ENCODE data around the gene IMPDH1.
A peak's percentile ranks its signal among the peaks of the same experiment; 100 is the strongest.

IMPDH1 gene

DNA sequence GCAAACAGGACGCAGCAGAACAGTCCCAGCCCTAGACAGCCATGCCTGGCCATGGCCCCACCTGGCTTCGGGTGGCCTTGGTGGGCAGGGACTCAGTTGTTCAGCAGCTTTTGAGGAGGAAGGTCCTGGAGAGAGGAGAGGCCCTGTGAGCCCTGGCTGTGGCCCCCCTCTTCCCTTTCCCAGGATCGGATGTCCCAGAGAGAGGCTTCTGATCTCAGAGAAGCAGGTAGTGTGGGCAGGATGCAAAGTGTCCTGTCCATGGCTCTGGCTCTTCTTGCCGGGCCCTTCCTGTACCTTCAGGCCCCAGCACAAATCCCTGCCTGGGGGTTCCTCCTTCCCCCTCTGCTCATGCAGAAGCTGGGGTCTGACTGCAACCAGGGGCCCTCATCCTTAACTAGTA, 49.8 kb downstream of the IMPDH1 start:
- DNase-seq, result no peak

DNA sequence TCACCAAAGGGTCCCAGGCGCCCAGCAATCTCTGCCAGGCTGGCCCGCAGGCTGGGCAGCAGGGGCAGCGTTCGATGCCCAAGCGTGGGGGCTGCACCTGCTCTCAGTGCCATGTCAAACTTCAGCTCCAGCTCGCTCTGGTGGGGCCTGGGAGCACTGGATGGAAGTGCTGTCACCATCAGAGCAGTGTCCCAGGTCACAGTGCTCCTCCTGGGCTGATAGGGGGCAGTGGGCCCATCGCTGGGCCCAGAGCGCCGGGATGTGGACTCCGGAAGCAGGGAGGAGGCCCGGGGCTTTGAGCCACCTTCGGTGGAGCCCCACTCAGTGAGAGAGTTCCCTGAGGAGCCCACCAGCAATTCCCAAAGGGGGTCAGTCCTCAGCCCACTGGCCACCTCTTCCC, 50.4 kb downstream of the IMPDH1 start:
- no peak for DNase-seq

DNA sequence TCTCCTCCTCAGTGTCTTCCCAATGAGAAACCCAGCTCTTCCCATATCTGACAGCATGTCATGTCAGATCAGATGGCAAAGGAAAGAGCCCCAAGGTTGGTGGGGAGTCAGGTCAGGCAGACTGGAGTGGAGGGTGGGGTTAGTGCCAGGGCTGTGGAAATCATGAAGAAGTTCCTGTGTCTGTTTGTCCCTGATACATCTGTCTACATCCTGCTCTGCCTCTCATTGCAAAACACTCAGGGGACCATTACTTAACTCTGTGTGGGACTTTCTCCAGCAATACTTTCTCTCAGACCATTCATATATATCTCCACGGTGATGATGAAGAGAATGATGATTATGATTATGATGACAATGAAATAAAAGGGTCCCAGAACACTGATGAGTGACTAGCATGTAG, 51.5 kb downstream of the IMPDH1 start:
- no peak for DNase-seq

DNA sequence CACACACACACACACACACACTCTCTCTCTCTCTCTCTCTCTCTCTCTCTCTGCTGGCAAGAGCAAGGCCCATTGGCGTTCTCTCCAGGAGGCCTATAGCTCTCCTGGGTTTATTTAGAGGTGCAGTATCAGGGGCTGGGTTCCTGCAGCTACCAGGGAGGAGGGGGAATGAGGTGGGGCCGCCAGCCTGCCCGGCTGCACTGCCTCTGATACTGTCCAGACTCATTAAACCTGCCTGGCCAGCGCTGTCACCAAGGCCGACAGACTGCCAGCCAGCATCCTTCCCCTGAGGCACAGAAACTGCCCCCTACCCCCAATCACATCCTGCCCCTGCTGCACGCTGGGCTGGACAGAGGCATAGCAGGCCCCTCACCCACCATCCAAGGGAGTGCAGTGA, 52.6 kb downstream of the IMPDH1 start:
- no peak for DNase-seq

DNA sequence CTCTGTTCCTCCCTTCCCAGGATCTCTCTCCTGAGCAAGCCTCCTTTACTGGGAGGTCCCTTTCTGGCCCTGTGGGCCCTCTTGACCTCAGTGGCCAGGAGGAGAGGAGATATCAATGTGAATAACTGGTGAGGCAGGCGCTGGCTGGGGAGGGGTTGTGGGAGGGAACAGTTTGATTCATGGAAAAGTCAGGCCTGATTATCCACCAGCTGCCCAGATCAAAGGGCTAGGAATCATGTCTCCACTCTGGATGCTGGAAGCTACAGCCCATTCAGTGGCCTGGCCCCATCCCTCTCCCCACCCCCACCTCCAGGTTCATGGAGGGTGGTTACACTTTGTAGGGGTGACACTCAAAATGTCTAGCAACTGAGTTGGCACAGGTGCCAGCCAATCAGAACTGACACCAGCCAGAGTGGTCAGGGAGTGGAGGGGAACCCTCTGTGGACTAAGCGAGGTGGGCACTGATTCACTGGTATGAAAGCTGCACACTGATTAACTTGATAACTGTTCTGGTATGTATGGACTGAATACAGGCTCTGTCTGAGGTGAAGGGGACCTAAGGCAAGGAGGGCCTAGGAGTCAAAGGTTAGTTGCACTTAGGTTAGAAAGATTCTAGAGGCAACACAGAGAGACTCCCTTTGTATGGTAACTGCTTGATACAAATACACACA, 53.1 kb downstream of the IMPDH1 start:
- no peak for DNase-seq

DNA sequence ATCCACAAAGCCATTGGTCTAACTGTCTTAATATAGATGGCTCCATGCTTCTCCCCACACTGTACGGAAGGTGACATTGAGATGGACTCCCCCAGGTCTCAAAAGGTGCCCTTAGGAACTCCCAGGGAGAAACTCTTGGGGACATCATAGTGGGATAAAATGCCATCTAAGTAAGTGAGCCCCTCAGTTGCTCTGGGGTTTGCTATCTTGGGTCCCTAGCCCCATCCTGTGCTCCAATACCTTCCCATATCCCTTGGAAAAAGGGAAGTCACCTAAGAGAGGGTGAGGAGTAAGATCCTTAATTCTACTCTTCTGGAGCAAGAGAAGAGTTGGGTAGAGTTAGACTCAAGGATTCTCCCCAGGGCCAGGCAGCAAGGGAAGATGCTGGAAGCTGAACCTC, 56.2 kb downstream of the IMPDH1 start:
- no peak for DNase-seq

DNA sequence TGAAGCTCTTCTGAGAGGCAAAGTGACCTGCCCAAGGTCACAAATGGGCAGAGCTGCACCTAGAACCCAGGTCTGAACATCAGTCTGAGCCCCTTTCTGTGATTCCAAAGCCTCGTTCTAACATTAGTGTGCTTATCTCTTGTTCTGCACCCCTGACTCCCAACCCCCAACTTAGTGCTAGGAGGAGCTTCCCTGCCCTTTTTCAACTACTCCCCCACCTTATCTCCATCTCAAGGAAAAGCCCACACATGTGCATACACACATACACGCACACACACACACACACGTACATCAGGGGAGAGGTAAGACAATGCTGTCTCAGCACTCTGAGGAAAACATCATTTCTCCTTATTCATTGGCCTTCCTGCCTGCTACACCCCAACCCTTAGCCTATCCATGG, 56.6 kb downstream of the IMPDH1 start:
- DNase-seq, result no peak

DNA sequence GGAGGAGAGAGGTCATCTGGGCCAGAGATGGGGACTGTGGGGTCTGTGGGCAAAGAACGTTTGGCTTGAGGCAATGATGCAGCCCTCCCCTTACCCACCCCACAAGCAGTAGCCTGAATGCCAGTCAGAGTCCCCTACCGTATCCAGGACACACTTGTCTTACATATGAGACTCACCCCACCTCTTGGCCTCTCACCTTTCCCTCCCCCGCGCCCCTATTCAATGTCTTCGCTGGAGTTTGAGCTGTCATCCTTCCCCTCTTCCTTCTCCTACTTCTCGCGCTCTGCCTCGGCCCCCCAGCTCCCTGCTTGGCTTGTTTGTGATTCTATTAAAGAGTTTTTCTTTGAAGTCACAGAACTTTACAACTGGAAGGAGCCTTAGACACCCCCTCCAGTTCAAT, 57.1 kb downstream of the IMPDH1 start:
- no peak for DNase-seq

DNA sequence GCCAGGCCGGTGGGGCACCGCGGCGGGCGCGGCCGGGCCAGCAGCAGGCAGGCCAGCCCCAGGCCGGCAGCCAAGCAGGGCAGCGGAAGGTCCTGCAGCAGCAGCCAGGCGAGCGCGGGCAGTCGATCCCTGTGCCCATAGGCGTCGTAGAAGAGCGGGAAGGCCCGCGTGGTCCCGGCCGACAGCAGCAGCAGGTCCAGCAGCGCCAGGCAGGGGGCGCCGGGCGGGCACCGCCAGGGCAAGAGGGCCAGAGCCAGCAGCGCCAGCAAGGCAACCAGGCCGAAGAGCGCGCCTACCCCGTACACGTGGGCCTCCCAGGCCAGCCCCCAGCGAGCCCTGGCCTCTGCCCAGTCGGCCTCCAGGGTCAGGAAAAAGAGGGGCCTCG, 57.6 kb downstream of the IMPDH1 start:
- peak; percentile 27 for DNase-seq

DNA sequence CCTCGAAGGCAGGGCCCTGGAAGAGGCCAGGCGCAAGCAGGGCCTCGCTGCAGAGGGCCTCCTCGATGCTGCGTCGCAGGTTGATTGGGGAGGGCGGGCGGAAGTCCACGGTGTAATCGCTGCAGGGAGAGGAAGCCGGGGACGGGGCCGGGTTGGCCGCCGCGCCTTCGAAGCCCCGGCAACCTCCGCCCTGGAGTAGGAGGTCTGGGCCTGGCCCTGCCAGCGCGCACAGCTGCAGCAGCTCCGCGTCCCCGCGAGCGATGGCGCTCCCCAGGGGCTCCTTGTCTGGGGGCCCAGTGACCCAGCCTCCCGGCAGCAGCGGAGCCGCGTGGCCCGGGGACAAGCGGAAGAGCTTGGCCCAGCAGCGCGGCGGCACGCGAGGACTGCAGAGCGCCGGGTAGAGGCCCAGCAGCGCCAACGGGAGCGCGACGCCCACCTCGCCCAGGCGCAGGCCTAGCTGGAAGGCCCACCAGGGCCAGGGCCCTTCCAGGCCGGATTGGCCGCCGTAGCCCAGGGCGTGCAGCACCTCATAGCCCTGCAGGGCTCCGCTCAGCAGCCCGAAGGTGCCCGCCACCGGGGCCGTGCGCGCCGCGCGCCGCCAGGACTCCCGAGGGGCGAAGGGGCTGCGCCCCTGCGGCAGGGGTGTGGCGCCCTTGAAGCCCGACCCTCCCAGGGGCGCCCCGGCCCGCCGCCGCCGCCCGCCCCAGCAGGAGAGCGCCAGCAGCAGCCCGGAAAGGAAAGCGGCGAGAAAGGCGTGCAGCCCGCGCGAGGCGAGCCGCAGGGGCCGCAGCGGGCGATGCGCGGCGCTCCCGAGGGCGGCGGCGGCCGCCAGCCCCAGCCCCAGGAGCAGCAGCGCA, 58.3 kb downstream of the IMPDH1 start:
- no peak for DNase-seq

DNA sequence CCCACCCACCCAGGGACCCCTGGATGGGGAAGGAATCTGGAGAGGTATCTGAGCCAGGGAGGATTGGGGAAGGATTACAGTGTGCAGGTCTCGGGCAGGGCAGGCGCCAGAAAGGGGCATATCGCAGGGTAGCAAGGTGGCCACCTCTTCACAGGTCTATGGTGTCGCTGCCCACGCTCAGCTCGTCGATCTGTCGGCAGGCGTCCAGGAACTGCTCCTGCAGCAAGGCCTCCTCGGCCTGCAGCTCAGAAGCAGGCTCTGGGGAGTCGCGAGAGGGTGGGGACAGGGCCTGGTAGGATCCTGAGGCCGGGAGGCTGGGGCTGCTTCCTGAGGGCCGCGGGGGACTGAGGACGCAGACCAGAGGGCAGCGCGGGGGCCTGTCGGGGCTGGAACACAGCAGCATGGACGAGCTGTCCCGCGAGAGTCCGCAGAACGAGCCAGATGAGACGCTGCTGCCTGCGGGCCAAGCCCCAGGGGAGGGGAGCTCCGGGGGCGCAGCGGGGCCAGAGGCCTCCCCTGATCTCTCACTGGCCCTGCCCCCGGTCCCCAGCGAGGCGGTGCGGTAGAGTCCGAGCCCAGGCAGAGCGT, 59.0 kb downstream of the IMPDH1 start:
- no peak for DNase-seq

DNA sequence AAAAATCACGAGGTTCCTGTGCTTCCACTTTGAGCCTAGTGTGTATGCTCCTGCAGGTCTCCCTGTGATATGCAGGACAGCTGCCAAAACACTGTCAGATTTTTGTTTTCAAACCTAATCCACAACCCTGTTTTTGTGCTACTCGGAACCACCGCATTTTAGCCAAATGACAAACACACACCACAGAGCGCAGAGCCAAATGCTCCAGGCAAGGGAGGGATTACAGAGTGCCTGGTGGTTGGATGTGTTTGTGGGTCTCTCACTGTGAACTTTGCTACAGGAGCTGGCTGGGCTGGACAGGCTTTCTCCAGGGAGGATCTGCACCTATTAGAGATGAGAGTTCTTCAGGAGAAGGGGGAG, 60.3 kb downstream of the IMPDH1 start:
- no peak for DNase-seq

DNA sequence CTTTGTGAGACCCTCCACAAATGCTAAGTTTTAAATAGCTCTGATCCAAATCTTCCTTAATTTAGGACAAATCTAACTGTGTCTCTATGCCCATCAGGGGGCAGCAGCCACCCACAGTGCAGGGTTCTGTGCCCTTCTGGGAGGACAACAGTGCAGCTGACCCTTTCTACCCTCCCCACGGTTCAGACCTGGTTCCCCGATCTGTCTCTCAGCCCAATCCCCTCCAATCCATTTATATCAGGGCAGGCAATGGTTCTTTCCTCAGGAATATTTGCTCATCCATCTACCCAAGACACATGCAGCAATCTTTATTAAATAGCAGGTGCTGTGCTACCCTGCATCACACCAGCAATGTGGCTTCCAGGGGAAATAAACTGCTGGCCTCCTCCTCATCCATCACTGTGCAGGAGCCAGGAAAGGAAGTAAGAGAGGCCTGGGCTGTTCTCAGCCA, 62.1 kb downstream of the IMPDH1 start:
- peak; percentile 53 for DNase-seq

DNA sequence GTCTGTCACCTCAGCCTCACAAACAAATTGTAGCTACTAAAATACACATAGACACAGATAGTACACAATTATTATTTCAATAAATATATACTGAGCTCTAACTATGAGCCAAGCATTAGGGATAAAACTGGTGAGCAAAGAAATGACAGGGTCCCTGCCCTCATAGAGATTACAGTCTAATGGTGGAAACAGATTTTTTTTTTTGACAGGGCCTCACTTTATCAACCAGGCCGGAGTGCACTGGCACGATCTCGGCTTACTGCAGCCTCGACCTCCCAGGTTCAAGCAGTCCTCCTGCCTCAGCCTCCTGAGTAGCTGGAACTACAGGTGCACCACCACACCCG, 65.4 kb downstream of the IMPDH1 start:
- DNase-seq, result no peak

DNA sequence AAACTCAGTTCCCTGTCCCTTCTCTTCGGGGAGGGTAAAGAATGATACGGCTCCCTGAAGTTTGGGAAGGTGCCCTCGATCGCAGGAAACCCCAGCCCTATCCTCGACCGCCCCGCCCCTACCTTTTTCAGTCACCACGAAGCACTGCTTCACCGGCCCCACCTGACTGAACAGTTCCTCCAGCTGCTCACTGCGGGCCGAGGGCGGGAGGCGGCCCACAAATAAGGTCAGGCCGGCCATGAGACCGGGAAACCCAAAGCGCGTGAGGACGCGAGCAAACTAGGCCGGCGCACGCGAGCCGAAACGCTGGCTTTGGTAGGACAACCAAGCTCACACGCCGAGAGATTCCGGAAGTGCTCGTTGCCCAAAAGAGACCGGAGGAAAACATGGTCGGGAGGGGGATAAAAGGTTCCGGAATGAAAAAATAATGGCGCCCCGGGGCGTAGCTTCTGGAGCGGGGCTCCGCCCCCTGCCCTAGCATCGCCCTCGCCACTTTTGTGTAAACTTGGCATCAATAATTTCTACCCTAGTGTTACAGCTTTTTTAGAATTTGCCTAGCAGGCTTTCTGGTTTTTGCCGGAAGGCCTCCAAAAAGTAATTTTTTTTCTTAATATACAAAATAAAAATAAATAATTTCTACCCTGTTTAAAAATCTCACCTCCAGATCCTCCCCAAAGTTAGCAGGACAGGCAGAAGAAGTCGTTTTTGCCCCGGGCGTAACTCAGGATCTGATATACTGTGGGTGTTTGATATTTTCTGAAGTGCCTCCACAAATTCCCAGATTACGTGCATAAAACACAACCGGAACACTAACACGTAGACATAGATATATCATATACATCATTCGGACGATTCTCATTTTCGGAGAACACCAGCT, 66.0 kb downstream of the IMPDH1 start, which contains the start of gene RBM28:
TSS of gene RBM28 (minus strand) at position 355 of the 877 bp plus-strand sequence. CDS start at position 240, 115 bp downstream.
- DNase-seq, result peak; percentile 86
